Caki2 (cell line): Measurements from ENCODE around the gene GTSE1. TPM values are rescaled to one million over a fixed set of nuclear protein-coding genes. Genes with fewer than 3 reads are reported as not detected.

Experiments used
- DNase-seq: peaks from one replicate; pipeline ENCODE4 v3.0.0-alpha.2; 2015; ENCODE audit warnings: low read depth
- in situ Hi-C: cut with HindIII; loops from 2 replicates; pipeline ENCODE4 v1.10.0; 2016; ENCODE audit warnings: low sequenced_read_pairs, low pct_unique_long_range_greater_than_20kb, mixed read lengths
- total RNA-seq: library from RNA; depleted of rRNA; stranded (reverse); fragments of >200 nt; shearing (Covaris generic); gene quantifications from 2 replicates; pipeline ENCODE4 v1.2.3, GENCODE V29; 2014; ENCODE audit warnings: low replicate concordance; rRNA removed

GTSE1 gene
- total RNA-seq, 1 experiment from 2014 or later, result 27.6 TPM

GRCh38 chr22:46377525-46378425 is 81.1 kb downstream of the GTSE1 start:
- DNase-seq, result peak; percentile 99
- in situ Hi-C loops, result no loop called here

DNA sequence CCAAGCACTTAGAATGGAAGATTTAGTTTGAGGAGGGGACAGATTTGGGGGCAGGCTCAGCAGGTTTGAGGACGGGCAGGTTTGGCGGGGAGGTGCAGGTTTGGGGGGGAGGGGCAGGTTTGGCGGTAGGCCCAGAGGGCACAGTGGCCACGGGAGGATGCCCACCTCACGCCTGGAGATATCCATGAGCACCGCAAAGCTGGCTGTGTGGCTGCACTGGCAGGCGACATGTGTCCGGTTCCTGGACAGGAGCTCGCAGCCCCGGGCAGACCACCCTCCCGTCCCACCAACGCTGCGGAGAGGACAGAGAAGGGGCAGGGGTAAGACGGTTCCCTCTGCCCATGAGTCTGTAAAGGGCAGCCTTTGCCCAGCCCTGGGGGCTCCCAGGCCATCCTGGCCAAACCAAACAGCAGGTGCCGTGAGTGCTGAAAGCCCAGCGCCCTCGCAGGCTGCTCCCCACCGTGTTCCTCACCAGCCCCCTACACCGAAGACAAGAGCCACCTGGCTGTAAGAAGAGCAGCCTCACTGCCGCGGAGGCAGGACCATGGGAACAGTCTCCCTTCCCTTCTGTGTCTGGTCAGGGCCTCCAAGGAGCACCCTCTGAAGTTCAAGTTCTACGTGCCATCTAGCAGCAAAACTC is 81.9 kb downstream of the GTSE1 start:
- in situ Hi-C loops, result no loop called here
- peak; percentile 46 for DNase-seq

GRCh38 chr22:46379066-46379930 is 82.6 kb downstream of the GTSE1 start:
- in situ Hi-C loops, result no loop called here
- peak; percentile 95 for DNase-seq

- in situ Hi-C loops, result no loop called here
Measured at GRCh38 chr22:46380069-46380468, 83.4 kb downstream of the GTSE1 start.

More at GRCh38 chr22:46380069-46380468, 83.4 kb downstream of the GTSE1 start:
- DNase-seq, result no peak

Other genes starting within 250 kb of the GTSE1 start
- gene PPARA, start 146.3 kb upstream of the GTSE1 start, total RNA-seq, result 7.0 and 9.6 TPM in 2 replicates
- gene CDPF1, start 46.6 kb upstream of the GTSE1 start, total RNA-seq, result 31.3 and 64.4 TPM in 2 replicates
- gene PKDREJ, start 33.5 kb upstream of the GTSE1 start, total RNA-seq, result not detected in 2 replicates
- gene TTC38, start 28.9 kb upstream of the GTSE1 start, total RNA-seq, result 26.0 and 46.5 TPM in 2 replicates
- gene TRMU, start 38.8 kb downstream of the GTSE1 start, total RNA-seq, result 63.2 and 65.1 TPM in 2 replicates
- gene CELSR1, start 240.8 kb downstream of the GTSE1 start, total RNA-seq, result 94.1 and 98.7 TPM in 2 replicates